GM12891 (cell line): ENCODE results near the gene LMO3.

Experiments
- POLR2A ChIP-seq: IDR thresholded peaks from 2 replicates; pipeline ENCODE4 v1.6.1; 2011; ENCODE audit warnings: low read depth, low read length, control low read depth
- SPI1 ChIP-seq: IDR thresholded peaks from 2 replicates; pipeline ENCODE4 v1.6.1; 2011; ENCODE audit warnings: low read depth, low read length, control low read depth

GRCh38 chr12:16530268-16530850 lies 75.6 kb downstream of the LMO3 start:
- no peak for TF ChIP-seq POLR2A
- no peak for TF ChIP-seq SPI1
